GM18861 (cell line): ENCODE results near the gene DNAJC21.

Experiments
- ATAC-seq: cut with Tn5 transposase; IDR thresholded peaks from one replicate; pipeline ENCODE4 v1.9.1; 2021; ENCODE audit not compliant: unreplicated experiment

Gene DNAJC21

DNA sequence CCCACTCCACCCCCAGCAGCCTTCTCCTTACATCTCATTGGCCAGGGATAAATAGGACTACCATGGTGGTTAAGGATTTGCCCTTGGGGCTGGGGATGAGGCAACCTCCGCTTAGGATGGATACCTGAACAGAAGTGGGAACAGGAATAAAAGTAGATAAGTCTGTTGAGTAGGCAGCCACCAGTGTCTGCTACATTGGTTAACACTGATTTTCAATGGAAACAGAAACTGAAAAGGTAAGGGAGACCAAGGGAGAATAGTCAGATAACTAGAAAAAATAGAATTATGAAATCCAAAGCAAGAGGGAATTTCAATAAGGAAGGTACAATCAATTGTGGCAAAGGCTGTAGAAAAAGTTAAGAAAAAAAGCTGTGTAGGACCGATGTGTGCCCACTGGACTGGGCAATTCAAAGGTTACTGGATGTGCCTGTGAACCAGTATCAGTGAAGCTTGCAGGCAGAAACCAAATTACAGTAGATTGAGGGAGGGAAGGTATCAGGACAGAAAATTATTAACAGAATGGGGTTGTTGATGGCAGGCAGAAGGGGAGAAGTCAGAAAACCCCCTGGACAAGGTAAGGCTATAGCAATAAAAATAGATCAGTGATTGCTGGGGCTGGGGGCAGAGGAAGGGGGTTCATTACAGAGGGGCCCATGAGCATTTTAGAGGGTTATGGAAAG lies 48.7 kb downstream of the DNAJC21 start:
- ATAC-seq = peak; percentile 92

DNA sequence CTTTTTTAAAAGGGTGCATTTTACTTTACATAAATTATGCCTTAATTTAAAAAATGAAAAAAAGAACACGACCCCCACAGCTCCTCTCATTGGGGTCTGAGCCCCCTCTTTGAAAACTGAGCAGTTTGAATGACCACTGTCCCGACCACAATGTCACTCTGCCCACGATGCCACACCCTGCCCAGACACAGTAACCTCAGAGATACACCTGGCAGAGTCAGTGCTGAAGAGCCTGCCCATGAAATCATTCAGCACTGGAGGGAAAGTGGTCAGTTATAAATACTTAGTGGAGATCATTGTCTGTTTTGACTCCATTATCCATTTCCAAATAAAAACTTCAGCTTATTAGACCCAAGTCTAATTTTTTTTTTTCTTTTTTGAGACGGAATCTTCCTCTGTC lies 49.3 kb downstream of the DNAJC21 start:
- peak; percentile 31 for ATAC-seq

DNA sequence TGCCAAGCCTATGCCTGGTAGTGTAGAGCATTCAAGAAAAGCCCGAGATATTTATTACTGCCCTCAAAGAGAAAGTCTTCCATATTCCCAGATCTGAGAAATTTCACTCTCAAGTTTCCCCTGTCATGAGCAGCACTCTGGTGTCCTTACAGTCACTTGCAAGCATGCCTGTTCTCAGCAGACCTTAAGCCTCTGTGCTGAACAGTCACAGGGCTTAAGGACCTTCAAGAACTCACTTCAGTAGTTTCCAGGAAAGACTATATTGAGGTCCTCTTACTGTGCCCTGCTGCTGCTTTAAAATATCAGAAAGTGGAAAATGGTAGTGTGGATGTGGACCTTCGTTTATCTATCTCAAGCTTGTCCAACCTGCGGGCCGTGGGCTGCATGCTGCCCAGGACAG lies 53.5 kb downstream of the DNAJC21 start:
- ATAC-seq = no peak

DNA sequence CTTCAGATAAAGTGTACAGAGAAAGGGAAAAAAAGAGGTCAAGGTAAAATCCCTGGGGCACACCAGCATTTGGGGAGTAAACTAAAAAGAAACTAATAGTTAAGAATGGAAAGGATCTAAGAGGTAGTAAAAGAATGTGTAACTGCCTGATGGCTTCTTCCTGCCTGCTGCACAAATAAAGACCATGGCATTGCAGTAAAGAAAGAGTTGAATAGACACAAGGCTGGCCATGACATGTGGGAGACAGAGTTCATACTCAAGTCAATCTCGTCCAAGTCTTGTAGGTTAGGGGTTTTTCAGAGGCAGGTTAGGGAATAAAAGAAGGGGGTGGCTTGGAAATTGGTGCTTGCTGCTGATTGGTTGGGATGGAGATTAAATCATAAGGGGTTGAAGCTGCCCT lies 57.6 kb downstream of the DNAJC21 start:
- no peak for ATAC-seq

DNA sequence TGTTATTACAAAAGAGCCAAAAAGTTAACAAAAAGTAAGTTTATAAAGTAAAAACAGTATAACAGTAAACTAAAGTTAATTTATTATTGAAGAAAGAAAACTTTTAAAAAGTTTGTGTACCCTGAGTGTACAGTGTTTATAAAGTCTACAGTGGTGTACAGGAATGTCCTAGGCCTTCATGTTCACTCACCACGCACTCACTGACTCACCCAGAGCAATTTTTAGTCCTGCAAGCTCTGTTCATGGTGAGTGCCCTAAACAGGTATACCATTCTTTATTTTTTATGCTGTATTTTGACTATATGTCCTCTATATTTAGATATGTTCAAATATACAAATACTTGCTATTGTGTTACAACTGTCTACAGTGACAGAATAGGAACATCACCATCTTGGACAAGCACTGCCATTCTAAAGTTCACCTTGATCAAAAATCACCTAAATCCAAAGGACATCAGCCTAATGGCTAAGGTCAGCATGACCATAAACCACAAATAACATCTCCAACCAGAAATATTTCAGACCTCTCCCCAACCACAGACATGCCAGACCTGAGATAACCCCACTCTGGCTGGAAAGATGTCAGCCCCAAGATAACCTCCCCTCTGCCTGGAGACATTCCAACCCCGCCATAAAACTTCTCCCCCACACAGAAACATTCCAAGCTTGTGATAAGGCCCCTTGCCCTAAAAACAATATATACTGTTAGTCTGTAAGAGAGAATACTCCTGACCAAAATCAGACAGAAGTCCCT lies 62.3 kb downstream of the DNAJC21 start:
- no peak for ATAC-seq

DNA sequence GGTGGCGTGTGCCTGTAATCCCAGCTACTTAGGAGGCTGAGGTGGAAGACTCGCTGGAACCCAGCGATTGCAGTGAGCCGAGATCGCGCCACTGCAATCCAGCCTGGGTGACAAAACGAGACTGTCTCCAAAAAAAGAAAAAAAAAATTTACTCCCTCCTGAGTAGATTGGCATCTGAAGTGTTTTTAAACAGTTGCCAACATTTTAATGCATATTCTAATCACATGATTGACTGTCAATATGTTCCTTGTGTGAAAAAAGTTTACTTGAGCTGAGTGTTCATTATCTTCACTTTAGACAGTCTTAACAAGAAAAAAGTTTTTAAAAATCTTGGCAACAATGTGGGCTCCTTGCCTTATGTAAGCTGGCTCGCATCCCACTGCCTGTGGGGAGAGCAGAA lies 64.6 kb downstream of the DNAJC21 start:
- no peak for ATAC-seq

DNA sequence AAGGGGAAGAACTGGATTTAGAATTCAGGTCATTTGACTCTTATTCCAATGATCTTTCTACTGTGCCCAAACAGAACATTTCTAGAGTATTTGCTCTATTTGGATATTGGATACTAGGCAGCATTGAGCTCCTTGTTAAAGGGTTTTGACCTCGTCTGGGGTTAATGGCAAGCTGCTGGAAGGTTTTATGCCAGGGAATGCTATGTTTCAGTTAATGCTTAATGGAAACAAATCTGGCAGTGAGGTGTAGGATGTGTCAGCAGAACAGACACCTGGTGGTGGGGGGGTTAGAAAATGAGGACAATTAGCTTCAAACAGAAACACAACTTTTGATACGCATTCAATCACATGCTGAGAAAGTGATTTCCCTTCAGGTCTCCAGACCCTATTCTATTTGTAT lies 66.9 kb downstream of the DNAJC21 start:
- ATAC-seq = no peak

DNA sequence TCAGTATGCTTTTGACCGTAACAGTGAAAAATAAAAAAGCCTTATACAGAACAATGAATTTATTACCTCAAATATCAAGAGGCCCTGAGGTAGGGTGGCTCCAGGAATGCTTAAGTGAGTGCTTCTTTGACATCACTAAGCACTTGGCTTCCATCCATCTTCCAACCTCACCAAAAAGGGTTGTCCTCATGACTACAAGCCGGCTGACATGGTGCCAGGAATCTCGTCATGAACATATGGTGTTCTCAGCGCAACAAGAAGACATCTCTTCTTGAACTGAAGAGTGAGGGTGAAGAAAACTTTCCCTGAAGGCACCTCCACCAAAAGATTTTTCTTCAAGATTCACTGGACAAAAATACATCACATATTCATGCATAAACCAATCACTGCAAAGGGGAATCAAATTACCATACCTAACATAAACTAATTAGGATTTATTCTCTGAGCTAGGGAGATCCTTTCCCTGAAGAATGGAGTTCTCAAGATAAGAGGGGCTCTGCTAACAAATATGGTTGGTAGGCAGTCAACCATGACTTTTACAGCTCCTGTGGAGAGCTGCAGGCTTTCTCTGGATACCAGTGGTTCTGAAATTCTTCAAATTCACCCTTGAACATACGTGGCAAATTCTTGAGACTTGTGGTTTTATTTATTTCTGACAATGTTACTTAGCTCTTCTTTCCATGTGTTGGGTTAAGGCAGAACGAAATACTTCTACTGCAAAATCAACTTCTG lies 68.9 kb downstream of the DNAJC21 start:
- no peak for ATAC-seq

DNA sequence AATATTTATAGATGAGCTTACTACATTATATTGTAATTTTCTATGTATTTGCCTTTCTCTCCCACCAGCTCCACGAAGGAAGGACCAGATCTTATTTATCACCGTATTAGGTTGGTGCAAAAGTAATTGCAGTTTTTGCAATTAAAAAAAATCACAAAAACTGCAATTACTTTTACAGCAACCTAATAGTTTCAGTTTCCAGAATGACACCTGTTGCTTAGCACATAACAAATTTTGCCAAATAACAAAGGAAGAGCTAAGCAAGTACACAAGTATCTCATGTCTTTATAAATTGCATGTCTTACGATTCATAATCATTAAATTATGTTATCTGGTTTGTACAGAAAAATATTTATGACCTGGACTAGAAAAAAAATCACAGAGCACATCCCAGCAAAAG lies 72.5 kb downstream of the DNAJC21 start:
- ATAC-seq = no peak

DNA sequence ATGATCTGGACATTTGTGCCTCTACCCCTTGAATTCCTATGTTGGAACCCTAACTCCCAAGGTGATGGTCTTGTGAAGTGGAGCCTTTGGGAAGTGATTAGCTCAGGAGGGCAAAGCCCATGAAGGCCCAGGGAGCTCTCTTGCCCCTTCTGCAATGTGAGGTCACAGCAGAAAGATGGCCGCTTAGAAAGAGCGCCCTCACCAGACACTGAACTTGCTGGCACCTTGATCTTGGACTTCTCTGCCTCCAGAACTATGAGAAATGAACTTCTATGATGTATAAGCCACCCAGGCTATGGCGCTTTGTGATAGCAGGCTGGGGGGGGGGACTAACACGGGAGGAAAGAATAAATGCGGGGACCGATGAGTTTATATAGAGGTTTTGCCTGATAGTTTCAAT lies 73.1 kb downstream of the DNAJC21 start:
- no peak for ATAC-seq

DNA sequence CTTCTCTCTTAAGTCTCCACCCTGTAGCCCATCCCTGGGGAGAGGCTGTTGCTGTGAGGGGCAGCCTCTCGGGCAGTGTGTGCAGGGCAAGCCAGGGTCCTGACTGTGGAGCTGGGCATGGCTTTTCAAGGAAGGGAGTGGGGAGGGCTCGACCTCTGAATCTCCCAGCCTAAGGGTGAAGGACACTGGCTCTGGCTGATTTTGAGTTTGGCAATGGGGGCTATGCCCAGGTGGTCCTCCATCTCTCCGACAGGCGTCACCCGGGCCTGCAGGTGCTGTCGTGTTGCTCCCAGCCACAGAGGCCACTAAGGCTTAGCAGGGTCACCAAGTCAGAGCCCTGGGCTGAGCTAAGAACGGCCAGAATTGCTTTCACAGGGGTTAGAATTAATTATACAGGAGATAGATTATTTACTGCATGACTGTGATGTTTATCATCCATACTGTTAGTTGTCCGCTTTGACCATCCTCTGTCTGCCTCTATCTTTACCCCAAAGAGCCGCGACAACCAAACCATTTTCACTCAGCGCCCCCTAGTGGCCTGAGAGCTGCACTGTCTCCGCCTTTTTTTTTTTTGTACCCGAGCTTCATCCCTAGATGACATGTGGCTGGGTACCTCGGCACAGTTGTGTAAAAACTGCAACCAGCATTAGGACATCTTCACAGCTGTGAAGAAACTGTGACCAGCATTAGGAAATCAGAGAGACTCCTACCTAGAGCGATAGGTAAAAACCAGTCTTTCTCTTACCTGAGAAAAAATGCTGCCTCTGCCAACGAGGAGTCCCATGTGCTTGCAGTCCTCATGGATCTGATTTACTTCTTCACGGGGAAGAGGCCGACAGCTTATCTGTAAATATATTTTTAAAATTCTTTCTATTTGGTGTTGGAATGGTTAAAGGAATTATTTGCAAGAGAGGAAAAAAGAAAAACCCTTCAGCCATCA lies 73.9 kb downstream of the DNAJC21 start:
- ATAC-seq = peak; percentile 53

DNA sequence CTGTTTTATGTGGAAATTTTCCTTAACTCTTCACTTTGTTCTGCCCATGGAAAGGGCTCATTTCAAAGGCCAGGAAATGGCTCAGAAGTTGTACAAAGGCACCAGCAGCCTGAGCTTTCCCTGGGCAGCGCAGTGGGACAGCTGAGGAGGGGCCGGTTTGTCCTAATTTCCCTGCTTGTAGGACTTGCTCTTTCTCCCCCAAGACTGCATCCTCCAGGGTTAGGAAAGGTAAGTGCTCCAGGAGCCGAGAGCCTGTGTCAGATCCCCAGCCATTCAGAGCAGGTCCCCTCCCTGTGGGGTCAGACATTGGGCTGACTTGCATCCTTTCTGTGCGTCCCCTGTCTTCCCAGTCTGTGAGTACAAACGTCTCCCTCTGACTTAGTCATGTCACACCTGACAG lies 74.8 kb downstream of the DNAJC21 start:
- ATAC-seq = no peak

DNA sequence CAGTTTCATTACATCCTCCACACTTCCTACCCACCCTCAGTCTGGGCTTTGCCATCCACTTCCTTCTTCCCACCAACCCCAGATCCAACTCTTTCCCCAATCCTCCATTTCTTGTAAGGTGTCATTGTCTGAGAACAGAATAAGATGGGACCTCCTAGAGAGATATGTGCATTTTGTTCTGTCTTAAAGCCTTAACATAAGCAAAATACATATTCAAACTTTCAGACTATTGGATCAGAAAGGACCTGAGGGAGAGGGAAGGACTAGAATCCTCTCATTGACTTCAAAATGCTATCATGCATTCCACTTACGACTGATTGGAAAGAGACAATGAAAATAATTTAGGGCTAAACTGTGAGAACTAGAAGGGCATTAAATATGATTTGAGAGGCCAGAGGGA lies 75.4 kb downstream of the DNAJC21 start:
- ATAC-seq = no peak
